DND-41 (cell line): ENCODE measurements around the gene SPOPL.

Source experiments
- CTCF ChIP-seq: IDR thresholded peaks from 2 replicates; pipeline ENCODE4 v1.5.1; 2012; ENCODE audit warnings: borderline replicate concordance, low read length, moderate library complexity, mild to moderate bottlenecking; ENCODE audit not compliant: poor library complexity, severe bottlenecking; ENCODE audit errors: extremely low read depth
- EZH2 ChIP-seq: IDR thresholded peaks from 3 replicates; pipeline ENCODE4 v1.6.1; 2012; ENCODE audit warnings: borderline replicate concordance, low read depth, mild to moderate bottlenecking, moderate library complexity, low read length, inconsistent platforms; ENCODE audit not compliant: severe bottlenecking

- TF ChIP-seq CTCF = no peak
- no peak for TF ChIP-seq EZH2
Measured at GRCh38 chr2:138499684-138500083, 1.9 kb upstream of the SPOPL start.
